Right lobe of liver (tissue), 6 donors: ENCODE measurements around the gene SEMA4A. TPM values are rescaled to one million over a fixed set of nuclear protein-coding genes. Genes with fewer than 3 reads are reported as not detected.
"Not testable (repeated sequence)": the region's sequence is repeated elsewhere in the genome, so short reads cannot be mapped to it uniquely, and the experiment has no call there.

ENCODE experiments used
- ATAC-seq, 4 donors: fragments of 200-7000 bp; cut with Tn5 transposase; one replicate each; pipeline ENCODE4 v1.9.1; 2020; ENCODE audit warnings: mild to moderate bottlenecking in 4 of 4, moderate library complexity in 4 of 4
- DNase-seq, 3 donors: peaks; one replicate each; pipeline ENCODE4 v3.0.0-alpha.2; 2020
- H3K27ac ChIP-seq, 3 donors: fragments of 200-600 bp; one replicate each; pipeline ENCODE4 v1.8.0; 2022
- H3K27me3 ChIP-seq, 2 donors: fragments of 200-600 bp; one replicate each; pipeline ENCODE4 v1.8.0; 2022
- H3K36me3 ChIP-seq, 4 donors: fragments of 200-600 bp; sonication (generic) in 1 of 4; one replicate each; pipeline versions ENCODE4 v1.5.1 to v1.8.0; 2017 to 2022; ENCODE audit warnings: control low read depth in 1 of 4
- H3K4me1 ChIP-seq, 4 donors: fragments of 200-600 bp; sonication (generic) in 1 of 4; one replicate each; pipeline versions ENCODE4 v1.5.1 to v1.8.0; 2017 to 2022; ENCODE audit warnings: control low read depth in 1 of 4
- H3K4me3 ChIP-seq, 3 donors: fragments of 200-600 bp; one replicate each; pipeline ENCODE4 v1.8.0; 2022
- H3K9me3 ChIP-seq, 4 donors: fragments of 200-600 bp; sonication (generic) in 1 of 4; one replicate each; pipeline versions ENCODE4 v1.5.1 to v1.8.0; 2017 to 2022; ENCODE audit warnings: control low read depth in 1 of 4
- POLR2A ChIP-seq: fragments of 450-650 bp; IDR thresholded peaks from one replicate; pipeline ENCODE4 v1.6.1; 2017; ENCODE audit warnings: antibody characterized with exemption, mild to moderate bottlenecking
- WGBS: methylation state at CpG from one replicate; pipeline ENCODE4 v1.1.6; 2018; ENCODE audit warnings: low coverage, low lambda C conversion rate; ENCODE audit not compliant: insufficient coverage; ENCODE audit errors: missing lambda C conversion rate; 5-methylcytosine and 5-hydroxymethylcytosine counted together
- intact Hi-C, 2 donors: fragments of 100-400 bp; cut with DNase I; formaldehyde crosslinking; loops; one replicate each; pipeline versions ENCODE4 v1.11.2 to v1.14.1; 2022
- total RNA-seq, 6 experiments: library from RNA; depleted of rRNA in 2 of 6; stranded (reverse); fragments of >200 nt in 2 of 6; fragmentation: NEBNext Ultra II Directional in 3 of 6; extraction: Animal tissue kit (Norgen Biotek cat#: 25700) in 3 of 6; gene quantifications; one replicate each; pipeline versions ENCODE4 v1.1.0 to v1.2.4, GENCODE V29; 2016 to 2023
- TF ChIP-seq, protein P1 (sequence below), 4 donors: fragments of 200-600 bp in 3 of 4; fragments of 450-650 bp in 1 of 4; IDR thresholded peaks; one replicate each; pipeline versions ENCODE4 v1.5.1 to v1.8.0; 2016 to 2022; ENCODE audit warnings: antibody characterized with exemption in 4 of 4, mild to moderate bottlenecking in 2 of 4
- donor health status: DM: no; HTN: yes; CAD: no.
- donor health status: DM: no; HTN: no; CAD: no.
- donor health status: DM: no; HTN: no; CAD: no.
- donor health status: DM: no; HTN: yes; CAD: no.
- donor health status: DM: no; HTN: yes; CAD: no.

The SEMA4A gene
- total RNA-seq, 6 experiments from 2014 or later = 0.62 to 2.6 (median 1.3) TPM

DNA sequence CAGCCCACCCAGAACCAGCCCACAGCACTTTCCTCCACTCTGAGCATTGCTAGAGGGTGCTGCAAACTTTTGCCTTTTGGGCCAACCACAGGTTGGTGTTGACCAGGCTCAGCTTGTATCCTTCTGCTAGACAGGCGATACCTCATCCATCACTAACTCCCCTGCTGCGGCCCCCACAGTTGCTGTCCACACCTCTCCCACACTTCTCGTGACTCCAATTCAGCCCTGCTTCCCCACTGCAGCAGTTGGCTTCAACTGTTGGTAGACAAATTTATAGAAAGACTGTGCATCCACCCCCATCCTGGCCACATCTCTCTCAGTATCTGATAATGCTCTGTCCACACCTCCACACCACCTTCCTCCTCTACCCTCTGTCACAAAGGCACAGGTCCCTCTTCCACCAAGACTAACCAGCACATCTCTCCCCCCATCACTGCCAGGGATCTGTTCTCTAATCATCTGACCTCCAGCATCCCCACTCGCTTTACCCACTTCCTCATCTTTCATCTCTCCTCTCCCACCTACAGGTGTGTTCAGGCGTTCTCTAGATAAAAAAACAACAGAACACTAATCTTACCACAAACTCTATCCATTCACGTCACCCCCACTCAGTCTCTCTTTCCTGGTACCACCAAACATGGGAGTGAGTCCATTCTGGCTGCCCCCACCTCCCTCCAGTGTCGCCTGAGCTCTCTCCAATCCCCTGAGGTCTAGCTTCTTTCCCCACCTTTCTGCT is 24.7 kb downstream of the SEMA4A start:
- Histone ChIP-seq H3K4me1 (peaks cover 0 to 8% (median 0%) of the 10 kb centered on the region in 4 donors), H3K27ac (no peak overlapping the region), H3K4me3 (no peak overlapping the region), H3K9me3 (no peaks in the 10 kb centered on the region), H3K27me3 (no peaks in the 10 kb centered on the region), H3K36me3 (no peaks in the 10 kb centered on the region)
- no peak for TF ChIP-seq POLR2A
- TF ChIP-seq, protein P1, sequence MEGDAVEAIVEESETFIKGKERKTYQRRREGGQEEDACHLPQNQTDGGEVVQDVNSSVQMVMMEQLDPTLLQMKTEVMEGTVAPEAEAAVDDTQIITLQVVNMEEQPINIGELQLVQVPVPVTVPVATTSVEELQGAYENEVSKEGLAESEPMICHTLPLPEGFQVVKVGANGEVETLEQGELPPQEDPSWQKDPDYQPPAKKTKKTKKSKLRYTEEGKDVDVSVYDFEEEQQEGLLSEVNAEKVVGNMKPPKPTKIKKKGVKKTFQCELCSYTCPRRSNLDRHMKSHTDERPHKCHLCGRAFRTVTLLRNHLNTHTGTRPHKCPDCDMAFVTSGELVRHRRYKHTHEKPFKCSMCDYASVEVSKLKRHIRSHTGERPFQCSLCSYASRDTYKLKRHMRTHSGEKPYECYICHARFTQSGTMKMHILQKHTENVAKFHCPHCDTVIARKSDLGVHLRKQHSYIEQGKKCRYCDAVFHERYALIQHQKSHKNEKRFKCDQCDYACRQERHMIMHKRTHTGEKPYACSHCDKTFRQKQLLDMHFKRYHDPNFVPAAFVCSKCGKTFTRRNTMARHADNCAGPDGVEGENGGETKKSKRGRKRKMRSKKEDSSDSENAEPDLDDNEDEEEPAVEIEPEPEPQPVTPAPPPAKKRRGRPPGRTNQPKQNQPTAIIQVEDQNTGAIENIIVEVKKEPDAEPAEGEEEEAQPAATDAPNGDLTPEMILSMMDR (IDR thresholded peaks at IDR 0.05) = no peak
- WGBS = 76% methylated on average over 5 of the region's 7 CpGs
- ATAC-seq (no peak), DNase-seq (no peak)
- intact Hi-C loops = no loop called here

DNA sequence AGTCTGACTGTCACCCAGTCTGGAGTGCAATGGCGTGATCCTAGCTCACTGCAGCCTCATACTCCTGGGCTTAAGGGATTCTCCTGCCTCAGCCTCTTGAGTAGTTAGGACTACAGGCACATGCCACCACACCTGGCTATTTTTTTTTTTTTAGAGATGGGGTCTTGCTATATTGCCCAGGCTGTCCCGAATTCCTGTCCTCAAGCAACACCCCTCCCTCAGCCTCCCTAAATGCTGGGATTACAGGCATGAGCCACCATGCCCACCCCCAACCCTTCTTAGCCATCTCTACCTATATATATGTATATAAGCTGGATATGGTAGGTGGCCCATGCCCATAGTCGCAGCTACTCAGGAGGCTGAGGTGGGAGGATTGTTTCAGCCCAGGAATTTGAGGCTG is 27.1 kb downstream of the SEMA4A start:
- no peak for DNase-seq
- no peaks in the 10 kb centered on the region for H3K27me3 ChIP-seq
- no peak for ATAC-seq
- no peak overlapping the region for H3K27ac ChIP-seq
- no peaks in the 10 kb centered on the region for H3K36me3 ChIP-seq
- peaks cover 0 to 22% (median 0%) of the 10 kb centered on the region in 4 donors for H3K4me1 ChIP-seq
- H3K4me3 ChIP-seq = no peak overlapping the region
- H3K9me3 ChIP-seq = no peaks in the 10 kb centered on the region
- 100% methylated on average over 2 of the region's 3 CpGs for WGBS
- TF ChIP-seq, protein P1 (IDR thresholded peaks at IDR 0.05) = no peak
- no peak for TF ChIP-seq POLR2A
- intact Hi-C loops = no loop called here

DNA sequence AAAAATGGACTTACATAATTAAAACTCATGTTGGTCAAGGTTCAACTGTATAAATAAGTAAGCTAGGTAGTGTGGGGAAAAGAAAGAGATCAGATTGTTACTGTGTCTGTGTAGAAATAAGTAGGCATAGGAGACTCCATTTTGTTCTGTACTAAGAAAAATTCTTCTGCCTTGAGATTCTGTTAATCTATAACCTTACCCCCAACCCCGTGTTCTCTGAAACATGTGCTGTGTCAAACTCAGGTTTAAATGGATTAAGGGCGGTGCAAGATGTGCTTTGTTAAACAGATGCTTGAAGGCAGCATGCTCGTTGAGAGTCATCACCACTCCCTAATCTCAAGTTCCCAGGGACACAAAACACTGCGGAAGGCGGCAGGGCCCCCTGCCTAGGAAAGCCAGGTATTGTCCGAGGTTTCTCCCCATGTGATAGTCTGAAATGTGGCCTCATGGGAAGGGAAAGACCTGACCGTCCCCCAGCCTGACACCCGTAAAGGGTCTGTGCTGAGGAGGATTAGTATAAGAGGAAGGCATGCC is 28.1 kb downstream of the SEMA4A start:
- H3K27ac ChIP-seq, ATAC-seq, intact Hi-C loops, H3K36me3 ChIP-seq, H3K27me3 ChIP-seq, H3K4me3 ChIP-seq, H3K9me3 ChIP-seq, DNase-seq: not testable (repeated sequence)
- peaks cover 0 to 22% (median 0%) of the 10 kb centered on the region in 4 donors for H3K4me1 ChIP-seq
- WGBS = 61% methylated on average over 6 of the region's 8 CpGs

DNA sequence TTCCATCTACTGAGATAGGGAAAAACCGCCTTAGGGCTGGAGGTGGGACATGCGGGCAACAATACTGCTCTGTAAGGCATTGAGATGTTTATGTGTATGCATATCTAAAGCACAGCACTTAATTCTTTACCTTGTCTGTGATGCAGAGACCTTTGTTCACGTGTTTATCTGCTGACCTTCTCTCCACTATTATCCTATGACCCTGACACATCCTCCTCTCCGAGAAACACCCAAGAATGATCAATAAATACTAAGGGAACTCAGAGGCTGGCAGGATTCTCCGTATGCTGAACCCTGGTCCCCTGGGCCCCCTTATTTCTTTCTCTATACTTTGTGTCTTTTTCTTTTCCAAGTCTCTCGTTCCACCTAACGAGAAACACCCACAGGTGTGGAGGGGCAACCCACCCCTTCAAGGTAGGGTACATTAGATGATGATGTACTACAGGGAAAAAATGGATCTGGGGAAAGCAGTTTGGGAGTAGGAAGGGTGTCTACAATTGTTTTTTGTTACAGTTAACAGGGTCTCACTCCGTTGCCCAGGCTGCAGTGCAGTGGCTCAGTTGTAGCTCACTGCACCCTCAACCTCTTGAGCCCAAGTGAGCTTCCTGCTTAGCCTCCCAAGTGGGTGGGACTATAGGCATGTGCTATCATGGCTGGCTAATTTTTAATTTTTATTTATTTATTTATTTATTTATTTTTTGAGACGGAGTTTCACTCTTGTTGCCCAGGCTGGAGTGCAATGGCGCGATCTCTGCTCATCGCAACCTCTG is 28.8 kb downstream of the SEMA4A start:
- ATAC-seq = peak in 3 of 4 donors; percentile 36 to 54 (median 44)
- H3K27ac ChIP-seq = not testable (repeated sequence)

DNA sequence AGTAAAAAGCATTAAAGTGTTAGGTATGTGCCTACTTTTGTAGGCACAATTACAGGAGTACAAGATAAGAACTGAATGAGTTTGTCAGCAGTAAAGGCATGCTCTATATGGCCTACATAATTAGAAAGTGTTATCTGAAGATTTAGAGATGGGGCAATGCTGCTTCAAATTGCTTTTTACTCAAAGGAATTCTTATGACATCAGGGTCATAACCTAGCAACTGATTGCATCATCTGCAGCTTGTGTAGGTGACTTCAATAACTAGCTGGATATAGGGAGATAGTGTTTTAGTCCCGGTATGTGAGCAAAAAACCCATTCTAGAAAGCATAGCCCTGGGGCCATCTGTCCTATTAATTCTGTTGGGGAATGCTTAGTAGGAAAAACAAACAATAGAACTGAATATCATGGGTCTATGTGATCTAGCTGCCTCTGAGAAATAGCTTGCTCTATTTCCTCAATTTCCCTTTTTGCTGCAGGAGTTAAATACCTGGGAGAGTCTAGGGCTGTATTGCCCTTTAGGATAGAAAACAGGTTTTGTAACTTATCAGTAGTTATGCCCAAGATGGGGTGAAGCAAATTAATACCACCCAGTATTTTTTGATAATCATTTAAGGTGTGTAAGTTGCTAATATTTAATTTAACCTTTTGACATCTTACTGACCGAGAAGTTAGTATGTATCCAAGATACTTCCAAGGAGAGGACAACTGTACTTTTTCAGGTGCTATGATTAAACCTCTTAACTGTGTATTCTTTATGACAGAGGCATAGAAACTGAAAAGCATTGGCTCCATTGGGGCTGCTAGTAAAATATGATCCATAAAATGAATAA is 33.2 kb downstream of the SEMA4A start:
- H3K4me1 ChIP-seq = peaks cover 0 to 29% (median under 1%) of the 10 kb centered on the region in 4 donors
- ATAC-seq, DNase-seq, H3K9me3 ChIP-seq, H3K36me3 ChIP-seq, H3K27me3 ChIP-seq, H3K4me3 ChIP-seq, H3K27ac ChIP-seq, intact Hi-C loops: not testable (repeated sequence)
- 55% methylated on average over 2 of the region's 2 CpGs for WGBS

More for the DNA sequence above, 28.8 kb downstream of the SEMA4A start:
- H3K27me3 ChIP-seq, H3K36me3 ChIP-seq, intact Hi-C loops, H3K4me3 ChIP-seq, DNase-seq, H3K9me3 ChIP-seq: not testable (repeated sequence)
- peaks cover 0 to 22% (median 0%) of the 10 kb centered on the region in 4 donors for H3K4me1 ChIP-seq
- WGBS = 62% methylated on average over 12 of the region's 12 CpGs

DNA sequence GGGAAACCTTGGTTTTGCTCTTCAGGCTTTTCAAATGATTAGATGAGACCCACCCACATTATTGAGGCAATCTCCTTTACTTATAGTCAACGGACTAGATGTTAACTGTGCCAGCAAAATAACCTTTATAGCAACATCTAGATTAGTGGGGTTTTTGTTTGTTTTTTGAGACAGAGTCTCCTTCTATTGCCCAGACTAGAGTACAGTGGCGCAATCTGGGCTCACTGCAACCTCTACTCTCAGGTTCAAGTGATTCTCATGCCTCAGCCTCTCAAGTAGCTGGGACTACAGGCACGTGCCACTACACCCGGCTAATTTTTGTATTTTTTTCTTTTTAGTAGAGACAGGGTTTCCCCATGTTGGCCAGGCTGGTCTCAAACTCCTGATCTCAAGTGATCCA is 36.9 kb downstream of the SEMA4A start:
- peak overlapping the region in 2 of 3 donors; percentile 58 to 59 for H3K27ac ChIP-seq
- H3K27me3 ChIP-seq, H3K4me3 ChIP-seq, H3K9me3 ChIP-seq, ATAC-seq, DNase-seq, H3K36me3 ChIP-seq, intact Hi-C loops: not testable (repeated sequence)
- H3K4me1 ChIP-seq = peaks cover 0 to 24% (median 3%) of the 10 kb centered on the region in 4 donors
- WGBS = 59% methylated on average over 4 of the region's 4 CpGs
